Peyer's patch (tissue), 4 donors: ENCODE measurements around the gene CNIH4. TPM values are rescaled to one million over a fixed set of nuclear protein-coding genes. Genes with fewer than 3 reads are reported as not detected.

Experiments used
- DNase-seq, 3 donors: peaks; one replicate each; pipeline ENCODE4 v3.0.0-alpha.2; 2017 to 2019
- H3K27ac ChIP-seq, 4 donors: fragments of 200-600 bp; sonication (generic); one replicate each; pipeline ENCODE4 v1.5.1; 2016 to 2019
- H3K27me3 ChIP-seq, 2 donors: fragments of 200-600 bp; sonication (generic); one replicate each; pipeline ENCODE4 v1.5.1; 2019
- H3K36me3 ChIP-seq, 3 donors: fragments of 200-600 bp; sonication (generic); one replicate each; pipeline ENCODE4 v1.5.1; 2016 to 2019
- H3K4me1 ChIP-seq, 4 donors: fragments of 200-600 bp; sonication (generic); one replicate each; pipeline ENCODE4 v1.5.1; 2016 to 2019
- H3K4me3 ChIP-seq, 4 donors: fragments of 200-600 bp; sonication (generic); 1 replicate in 3 of 4; 2 replicates in 1 of 4; pipeline ENCODE4 v1.5.1; 2016 to 2019; ENCODE audit warnings: mild to moderate bottlenecking in 1 of 4
- H3K9me3 ChIP-seq, 4 donors: fragments of 200-600 bp; sonication (generic); one replicate each; pipeline ENCODE4 v1.5.1; 2016 to 2019; ENCODE audit warnings: mild to moderate bottlenecking in 1 of 4
- CTCF ChIP-seq, 6 experiments: fragments of 450-650 bp in 4 of 6; fragments of 200-600 bp in 2 of 6; sonication (generic) in 1 of 6; IDR thresholded peaks; one replicate each; pipeline ENCODE4 v1.5.1; 2017 to 2019; ENCODE audit warnings: antibody characterized with exemption in 6 of 6, mild to moderate bottlenecking in 3 of 6, moderate library complexity in 1 of 6
- POLR2A ChIP-seq, 2 donors: fragments of 450-650 bp; IDR thresholded peaks; one replicate each; pipeline ENCODE4 v1.5.1; 2017; ENCODE audit warnings: antibody characterized with exemption in 2 of 2, mild to moderate bottlenecking in 2 of 2, moderate library complexity in 2 of 2
- total RNA-seq, 4 donors: library from RNA; depleted of rRNA; stranded (reverse); fragments of >200 nt; gene quantifications; one replicate each; pipeline ENCODE4 v1.1.0, GENCODE V29; 2016

CNIH4 gene
- total RNA-seq, 4 donors from 2014 or later, result 19.8 to 77.8 (median 47.0) TPM

- H3K36me3 ChIP-seq, result peaks cover 0 to 52% (median 0%) of the 10 kb centered on the region in 3 donors
- no peak overlapping the region for H3K4me3 ChIP-seq
- H3K27ac ChIP-seq, result no peak overlapping the region
- no peaks in the 10 kb centered on the region for H3K4me1 ChIP-seq
- TF ChIP-seq CTCF (IDR thresholded peaks at IDR 0.05) (no peak), POLR2A (IDR thresholded peaks at IDR 0.05) (no peak)
- H3K9me3 ChIP-seq, result no peaks in the 10 kb centered on the region
- DNase-seq, result no peak
- H3K27me3 ChIP-seq, result no peaks in the 10 kb centered on the region
These were observed 30.7 kb downstream of the CNIH4 start for GRCh38 chr1:224387302-224387912.

- DNase-seq, result no peak
- H3K9me3 ChIP-seq, result no peaks in the 10 kb centered on the region
- H3K36me3 ChIP-seq, result peaks cover 0 to 58% (median 0%) of the 10 kb centered on the region in 3 donors
- H3K27me3 ChIP-seq, result no peaks in the 10 kb centered on the region
- no peak overlapping the region for H3K27ac ChIP-seq
- no peak for TF ChIP-seq POLR2A (IDR thresholded peaks at IDR 0.05)
- no peak for TF ChIP-seq CTCF (IDR thresholded peaks at IDR 0.05)
- no peaks in the 10 kb centered on the region for H3K4me1 ChIP-seq
- no peak overlapping the region for H3K4me3 ChIP-seq
These were observed 31.3 kb downstream of the CNIH4 start for GRCh38 chr1:224387943-224388342.

- DNase-seq, result no peak
- no peak overlapping the region for H3K4me3 ChIP-seq
- no peaks in the 10 kb centered on the region for H3K27me3 ChIP-seq
- peaks cover 0 to 82% (median 0%) of the 10 kb centered on the region in 3 donors for H3K36me3 ChIP-seq
- no peak overlapping the region for H3K27ac ChIP-seq
- TF ChIP-seq POLR2A (IDR thresholded peaks at IDR 0.05) (no peak), CTCF (IDR thresholded peaks at IDR 0.05) (no peak)
- H3K9me3 ChIP-seq, result no peaks in the 10 kb centered on the region
- no peaks in the 10 kb centered on the region for H3K4me1 ChIP-seq
These were observed 33.8 kb downstream of the CNIH4 start for GRCh38 chr1:224390517-224390916.

GRCh38 chr1:224392411-224393249 is 36.0 kb downstream of the CNIH4 start:
- DNase-seq, result no peak
- no peak overlapping the region for H3K4me3 ChIP-seq
- peaks cover 0 to 97% (median 0%) of the 10 kb centered on the region in 3 donors for H3K36me3 ChIP-seq
- H3K4me1 ChIP-seq, result no peaks in the 10 kb centered on the region
- no peaks in the 10 kb centered on the region for H3K9me3 ChIP-seq
- H3K27me3 ChIP-seq, result no peaks in the 10 kb centered on the region
- TF ChIP-seq POLR2A (IDR thresholded peaks at IDR 0.05), result no peak
- H3K27ac ChIP-seq, result no peak overlapping the region

- no peak for DNase-seq
- Histone ChIP-seq H3K27me3 (no peaks in the 10 kb centered on the region), H3K9me3 (no peaks in the 10 kb centered on the region), H3K4me3 (no peak overlapping the region), H3K4me1 (no peaks in the 10 kb centered on the region), H3K36me3 (peaks cover 0 to 97% (median 0%) of the 10 kb centered on the region in 3 donors), H3K27ac (no peak overlapping the region)
- TF ChIP-seq CTCF (IDR thresholded peaks at IDR 0.05) (no peak), POLR2A (IDR thresholded peaks at IDR 0.05) (no peak)
These were observed 36.6 kb downstream of the CNIH4 start for GRCh38 chr1:224393294-224393693.

- peaks cover 0 to 96% (median 0%) of the 10 kb centered on the region in 3 donors for H3K36me3 ChIP-seq
These were observed 43.2 kb downstream of the CNIH4 start for GRCh38 chr1:224399887-224400286.

More at GRCh38 chr1:224399887-224400286, 43.2 kb downstream of the CNIH4 start:
- DNase-seq, result no peak
- H3K27ac ChIP-seq, result no peak overlapping the region
- TF ChIP-seq POLR2A (IDR thresholded peaks at IDR 0.05) (no peak), CTCF (IDR thresholded peaks at IDR 0.05) (no peak)
- no peaks in the 10 kb centered on the region for H3K27me3 ChIP-seq
- no peaks in the 10 kb centered on the region for H3K9me3 ChIP-seq
- no peak overlapping the region for H3K4me3 ChIP-seq
- no peaks in the 10 kb centered on the region for H3K4me1 ChIP-seq
